PC-9 (cell line): ENCODE data around the gene C19orf12. TPM values are rescaled to one million over a fixed set of nuclear protein-coding genes. Genes with fewer than 3 reads are reported as not detected.

Experiments
- BruUV-seq: library from RNA; stranded (reverse); fragments of 400-500 nt; replicated peaks from 2 replicates; lab custom pipeline; 2021; lab: Mats Ljungman, UMichigan
- CTCF ChIA-PET: fragments of 300-600 bp; sonication (Branson Sonifier 250); formaldehyde crosslinking; loops from one replicate; lab custom pipeline; 2022; ENCODE audit warnings: antibody characterized with exemption; lab: Charles Lee
- POLR2A ChIA-PET: fragments of 300-600 bp; sonication (Branson Sonifier 250); formaldehyde crosslinking; loops from one replicate; lab custom pipeline; 2022; ENCODE audit warnings: antibody characterized with exemption; ENCODE audit not compliant: unreplicated experiment; lab: Charles Lee
- DNase-seq, 2 experiments: peaks; one replicate each; pipeline versions ENCODE4 v3.0.0 to v3.0.0-alpha.2; 2015 to 2022; ENCODE audit warnings: mixed read lengths in 1 of 2
- H2AFZ ChIP-seq: fragments of 200-600 bp; sonication (generic); 2 replicates; pipeline ENCODE4 v1.8.1; 2017; ENCODE audit warnings: antibody characterized with exemption
- H3F3A ChIP-seq: fragments of 200-600 bp; sonication (generic); 2 replicates; pipeline ENCODE4 v1.8.1; 2017; ENCODE audit warnings: antibody characterized with exemption, mild to moderate bottlenecking, low read depth; ENCODE audit not compliant: insufficient read depth
- H3K27ac ChIP-seq: fragments of 200-600 bp; sonication (generic); 2 replicates; pipeline ENCODE4 v1.6.1; 2016; ENCODE audit warnings: mixed run types
- H3K27me3 ChIP-seq: fragments of 200-600 bp; sonication (generic); 2 replicates; pipeline ENCODE4 v1.6.1; 2016; ENCODE audit warnings: low read depth, mixed run types; ENCODE audit not compliant: insufficient read depth
- H3K36me3 ChIP-seq: fragments of 200-600 bp; sonication (generic); 2 replicates; pipeline ENCODE4 v1.6.1; 2016; ENCODE audit warnings: low read depth, mixed run types
- H3K4me1 ChIP-seq: fragments of 200-600 bp; sonication (generic); replicated peaks from 2 replicates; pipeline ENCODE4 v1.6.1; 2016; ENCODE audit warnings: mixed run types; ENCODE audit not compliant: insufficient read depth
- H3K4me2 ChIP-seq: fragments of 200-600 bp; sonication (generic); 2 replicates; pipeline ENCODE4 v1.6.1; 2017; ENCODE audit warnings: mixed run types
- H3K4me3 ChIP-seq: fragments of 200-600 bp; sonication (generic); 2 replicates; pipeline ENCODE4 v1.6.1; 2016; ENCODE audit warnings: mixed run types
- H3K79me2 ChIP-seq: fragments of 200-600 bp; sonication (generic); 2 replicates; pipeline ENCODE4 v1.6.1; 2017; ENCODE audit warnings: low read depth, mixed run types
- H3K9me2 ChIP-seq: fragments of 200-600 bp; sonication (generic); 2 replicates; pipeline ENCODE4 v1.8.1; 2017; ENCODE audit warnings: mild to moderate bottlenecking; ENCODE audit not compliant: insufficient read depth
- H3K9me3 ChIP-seq: fragments of 200-600 bp; sonication (generic); 2 replicates; pipeline ENCODE4 v1.8.1; 2016; ENCODE audit warnings: low read depth; ENCODE audit not compliant: insufficient read depth
- H4K20me1 ChIP-seq: fragments of 200-600 bp; sonication (generic); 2 replicates; pipeline ENCODE4 v1.8.1; 2017; ENCODE audit not compliant: insufficient read depth
- CTCF ChIP-seq: fragments of 200-600 bp; sonication (generic); conservative IDR thresholded peaks from 2 replicates; pipeline ENCODE4 v1.6.1; 2017; ENCODE audit warnings: mixed run types, antibody characterized with exemption, mild to moderate bottlenecking, moderate library complexity
- EZH2 ChIP-seq: fragments of 200-600 bp; sonication (generic); IDR thresholded peaks from 2 replicates; pipeline ENCODE4 v1.8.0; 2017; ENCODE audit warnings: antibody characterized with exemption, low read depth
- intact Hi-C: fragments of 100-400 bp; cut with micrococcal nuclease; formaldehyde crosslinking; loops from one replicate; pipeline ENCODE4 v1.10.0; 2022; ENCODE audit not compliant: unreplicated experiment
- total RNA-seq: library from RNA; stranded (reverse); gene quantifications from 2 replicates; pipeline ENCODE4 v1.2.3, GENCODE V29; 2021

The C19orf12 gene
- total RNA-seq, 1 experiment from 2014 or later, result 14.8 TPM

DNA sequence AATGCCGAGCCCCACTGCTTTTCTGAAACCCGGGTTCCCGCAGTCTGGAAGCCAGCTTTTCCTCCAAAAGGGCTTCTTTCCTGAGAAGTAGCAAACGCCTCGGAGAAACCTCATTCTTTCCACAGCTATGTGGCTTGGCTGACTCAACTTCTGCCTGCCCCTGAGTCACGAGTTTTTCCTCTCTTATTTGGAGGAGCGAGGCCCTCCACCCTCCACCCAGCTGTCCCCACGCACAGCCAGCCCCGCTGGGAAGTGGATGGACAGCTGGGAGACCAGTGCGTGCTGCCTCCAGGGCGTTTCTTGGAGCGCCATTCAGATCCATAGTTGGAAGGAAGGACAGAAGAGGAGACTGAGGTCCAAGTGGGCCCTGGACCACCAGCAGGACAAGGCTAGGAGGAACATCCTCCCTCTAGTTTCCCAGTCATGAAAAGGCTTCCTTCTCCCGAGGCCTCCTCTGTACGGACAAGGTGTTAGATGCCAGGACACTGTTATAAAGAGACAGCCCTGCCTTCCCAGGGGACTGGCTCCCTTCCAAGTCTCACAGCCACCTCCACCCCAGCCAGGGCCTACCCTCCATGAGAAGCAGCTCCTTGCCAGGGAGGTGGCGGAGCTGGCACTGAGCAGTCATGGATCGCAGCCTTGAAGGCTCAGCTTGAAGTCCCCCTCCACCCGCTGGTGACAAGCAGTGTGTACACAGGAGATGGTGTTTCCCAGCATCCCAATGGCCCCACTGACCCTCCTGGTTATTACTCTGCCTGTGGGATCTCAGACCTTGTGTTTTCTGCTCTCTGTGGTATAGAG is 52.3 kb downstream of the C19orf12 start:
- H3K36me3 ChIP-seq, result peaks cover 8% of the 10 kb centered on the region; the same call in 1 of the 2 replicates
- H3K9me2 ChIP-seq, result no peaks in the 10 kb centered on the region
- peak; percentile 61 to 71 for DNase-seq
- POLR2A ChIA-PET, result interaction anchor here (0.6 kb wide), 1 partner anchor 48 kb away, joined by 9 read pairs; no protein-coding TSS in a partner anchor
- no peak for TF ChIP-seq CTCF
- TF ChIP-seq EZH2, result no peak
- H3F3A ChIP-seq, result peaks cover 52% of the 10 kb centered on the region
- no peaks in the 10 kb centered on the region for H3K27me3 ChIP-seq
- BruUV-seq, result no TSS peak
- peaks cover 53% of the 10 kb centered on the region for H3K4me1 ChIP-seq
- CTCF ChIA-PET, result interaction anchor here (0.6 to 1.7 kb wide), 3 partner anchors 8 to 32 kb away, joined by 3 to 4 read pairs (median 3); no protein-coding TSS in a partner anchor
- H4K20me1 ChIP-seq, result peaks cover 9% of the 10 kb centered on the region
- peak overlapping the region; percentile 69; the same call in 1 of the 2 replicates for H2AFZ ChIP-seq
- no peaks in the 10 kb centered on the region for H3K9me3 ChIP-seq
- intact Hi-C loops, result loop anchor here (2.0 kb wide), 1 partner anchor 52 kb away; no protein-coding TSS in a partner anchor
- H3K4me3 ChIP-seq, result peak overlapping the region; percentile 44; the same call in 1 of the 2 replicates
- H3K4me2 ChIP-seq, result peak overlapping the region; percentile 95
- H3K79me2 ChIP-seq, result peaks cover 25% of the 10 kb centered on the region
- H3K27ac ChIP-seq, result peak overlapping the region; percentile 94

GRCh38 chr19:29662278-29662603 is 52.8 kb downstream of the C19orf12 start:
- Histone ChIP-seq H3K4me2 (peak overlapping the region; percentile 95), H3K79me2 (peaks cover 19% of the 10 kb centered on the region), H3K9me3 (no peaks in the 10 kb centered on the region), H2AFZ (peak overlapping the region; percentile 69; the same call in 1 of the 2 replicates), H3K4me3 (peak overlapping the region; percentile 44; the same call in 1 of the 2 replicates), H4K20me1 (peaks cover 8% of the 10 kb centered on the region), H3K36me3 (peaks cover 3% of the 10 kb centered on the region; the same call in 1 of the 2 replicates), H3K9me2 (no peaks in the 10 kb centered on the region), H3K27ac (peak overlapping the region; percentile 94), H3K4me1 (peaks cover 47% of the 10 kb centered on the region), H3K27me3 (no peaks in the 10 kb centered on the region), H3F3A (peaks cover 52% of the 10 kb centered on the region)
- ChIA-PET POLR2A (no interaction called here), CTCF (interaction anchor here (0.6 to 1.7 kb wide), 2 partner anchors 9 to 10 kb away, joined by 3 to 4 read pairs; no protein-coding TSS in a partner anchor)
- intact Hi-C loops, result loop anchor here (2.0 kb wide), 1 partner anchor 51 kb away; no protein-coding TSS in a partner anchor
- no peak for DNase-seq
- no peak for TF ChIP-seq EZH2
- TF ChIP-seq CTCF, result no peak
- BruUV-seq, result TSS peak; percentile 10

- DNase-seq, result no peak
- Histone ChIP-seq H3K4me3 (no peak overlapping the region), H2AFZ (no peak overlapping the region), H3K36me3 (no peaks in the 10 kb centered on the region), H3K9me3 (no peaks in the 10 kb centered on the region), H3K27me3 (no peaks in the 10 kb centered on the region), H3K4me1 (peaks cover 40% of the 10 kb centered on the region), H3K79me2 (peaks cover 5% of the 10 kb centered on the region), H3K4me2 (no peak overlapping the region), H3F3A (peaks cover 39% of the 10 kb centered on the region), H4K20me1 (no peaks in the 10 kb centered on the region), H3K9me2 (no peaks in the 10 kb centered on the region), H3K27ac (no peak overlapping the region; the same call in 1 of the 2 replicates)
- ChIA-PET POLR2A (no interaction called here), CTCF (no interaction called here)
- BruUV-seq, result no TSS peak
- intact Hi-C loops, result no loop called here
- TF ChIP-seq CTCF, result no peak
- TF ChIP-seq EZH2, result no peak
Observed at GRCh38 chr19:29660835-29661234, 54.2 kb downstream of the C19orf12 start.
